PFSK-1 (cell line): ENCODE measurements around the gene SRPK3.

Experiments used
- POLR2AphosphoS5 ChIP-seq: IDR thresholded peaks from 2 replicates; pipeline ENCODE4 v1.6.1; 2012; ENCODE audit warnings: low read depth, mild to moderate bottlenecking, control low read depth, low read length, moderate library complexity
- SIN3A ChIP-seq: IDR thresholded peaks from 2 replicates; pipeline ENCODE4 v1.6.1; 2012; ENCODE audit warnings: mild to moderate bottlenecking, low read length, moderate library complexity, borderline replicate concordance; ENCODE audit not compliant: insufficient read depth
- TAF1 ChIP-seq: IDR thresholded peaks from 2 replicates; pipeline ENCODE4 v1.6.1; 2012; ENCODE audit warnings: low read length, control low read depth, borderline replicate concordance; ENCODE audit not compliant: insufficient read depth

DNA sequence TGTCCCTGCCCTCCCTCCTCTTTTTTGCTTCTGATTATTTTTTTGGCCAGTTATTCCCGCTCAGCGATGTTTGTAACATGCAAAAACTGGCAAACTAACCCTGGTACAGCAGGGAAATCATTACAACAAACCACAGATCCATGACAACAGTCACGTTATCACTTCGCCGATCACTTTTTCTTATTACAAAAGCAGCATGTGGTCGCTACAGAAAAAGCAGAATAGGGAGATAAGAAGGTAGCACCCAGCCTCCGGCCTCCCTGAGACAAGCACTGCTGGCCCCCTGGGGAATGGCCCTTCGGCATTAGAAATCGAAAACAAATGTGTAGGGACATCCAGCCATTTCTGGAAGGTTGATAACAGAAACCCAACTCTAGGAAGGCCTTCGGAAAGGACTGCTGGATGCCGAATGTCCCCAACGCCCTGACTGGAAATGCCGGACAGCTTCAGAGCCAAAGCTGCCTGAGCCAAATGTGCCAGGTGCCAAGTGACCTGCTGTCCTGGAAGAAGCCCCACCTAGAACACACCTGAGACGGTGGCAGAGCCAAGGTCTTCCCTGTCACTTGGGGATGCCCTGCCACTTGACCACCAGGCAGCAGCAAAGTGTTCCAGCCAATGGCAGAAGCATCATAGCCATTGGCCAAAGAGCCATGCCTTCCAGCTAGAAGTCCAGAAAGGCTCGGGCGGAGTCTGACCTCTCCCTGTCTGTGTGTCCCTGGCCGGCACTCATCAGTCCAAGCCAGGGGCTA, 10.4 kb downstream of the SRPK3 start:
- TF ChIP-seq SIN3A (no peak), POLR2AphosphoS5 (no peak), TAF1 (no peak)
